ENCODE measurements around the gene PEPD.
"Not testable (repeated sequence)": the region's sequence is repeated elsewhere in the genome, so short reads cannot be mapped to it uniquely, and the experiment has no call there.

Gene PEPD

GRCh38 chr19:33521480-33522370 is at the start of gene PEPD:
TSS of gene PEPD (minus strand) at chr19:33521791. CDS start at chr19:33521760, 31 bp downstream.
- peak; percentile 99 for DNase-seq (ENCODE audit: low spot score)

DNA sequence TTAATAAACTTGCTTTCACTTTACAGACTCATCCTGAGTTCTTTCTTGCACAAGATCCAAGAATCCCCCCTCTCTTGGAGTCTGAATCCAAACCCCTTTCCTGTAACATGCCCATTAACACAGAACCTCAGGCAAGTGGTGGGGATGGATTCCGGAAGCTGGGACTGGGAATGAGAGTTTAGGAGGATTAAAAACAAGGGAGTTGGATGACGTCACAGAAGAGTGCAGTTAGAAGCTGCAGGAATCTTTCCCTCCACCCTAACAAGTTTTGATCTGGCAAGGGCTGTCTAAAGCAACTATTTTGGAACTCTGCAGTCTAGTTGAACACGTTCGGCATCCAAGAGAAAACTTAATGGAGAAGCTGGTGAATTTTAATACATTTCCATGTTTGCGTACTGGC is 48.2 kb upstream of the PEPD start:
- DNase-seq (ENCODE audit: low spot score) = no peak

- DNase-seq (ENCODE audit: low spot score) = no peak
Measured at GRCh38 chr19:33568706-33569105, 47.1 kb upstream of the PEPD start.

GRCh38 chr19:33564836-33565338 is 43.3 kb upstream of the PEPD start:
- no peak for DNase-seq (ENCODE audit: low spot score)

DNA sequence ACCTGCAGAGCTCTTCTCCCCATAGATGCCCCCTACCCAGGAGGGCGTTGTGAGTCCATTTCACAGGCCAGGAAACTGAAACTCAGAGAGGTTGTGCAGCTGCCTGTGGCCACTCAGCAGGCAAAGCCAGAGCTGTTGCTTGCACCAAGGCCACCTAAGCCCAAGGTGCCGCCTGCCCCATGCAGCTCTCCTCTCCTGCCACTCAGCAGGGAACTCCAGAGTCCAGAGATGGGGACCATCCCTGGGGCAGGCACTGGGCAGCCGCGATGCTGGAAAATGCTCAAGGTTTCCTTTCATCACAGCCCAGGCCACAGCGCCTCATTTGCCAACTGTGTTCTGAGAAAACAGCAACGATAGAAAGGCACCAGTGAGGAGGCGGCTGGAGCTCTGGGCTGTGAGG is 41.0 kb upstream of the PEPD start:
- no peak for DNase-seq (ENCODE audit: low spot score)

DNA sequence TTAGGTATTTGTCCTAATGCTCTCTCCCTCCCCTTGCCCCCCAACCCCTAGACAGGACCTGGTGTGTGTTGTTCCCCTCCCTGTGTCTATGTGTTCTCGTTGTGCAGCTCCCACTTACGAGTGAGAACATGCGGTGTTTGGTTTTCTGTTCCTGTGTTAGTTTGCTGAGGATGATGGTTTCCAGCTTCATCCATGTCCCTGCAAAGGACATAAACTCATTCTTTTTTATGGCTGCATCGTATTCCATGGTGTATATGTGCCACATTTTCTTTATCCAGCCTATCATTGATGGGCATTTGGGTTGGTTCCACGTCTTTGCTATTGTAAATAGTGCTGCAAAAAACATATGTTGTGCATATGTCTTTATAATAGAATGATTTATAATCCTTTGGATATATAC is 40.1 kb upstream of the PEPD start:
- not testable (repeated sequence) for DNase-seq (ENCODE audit: low spot score)

DNA sequence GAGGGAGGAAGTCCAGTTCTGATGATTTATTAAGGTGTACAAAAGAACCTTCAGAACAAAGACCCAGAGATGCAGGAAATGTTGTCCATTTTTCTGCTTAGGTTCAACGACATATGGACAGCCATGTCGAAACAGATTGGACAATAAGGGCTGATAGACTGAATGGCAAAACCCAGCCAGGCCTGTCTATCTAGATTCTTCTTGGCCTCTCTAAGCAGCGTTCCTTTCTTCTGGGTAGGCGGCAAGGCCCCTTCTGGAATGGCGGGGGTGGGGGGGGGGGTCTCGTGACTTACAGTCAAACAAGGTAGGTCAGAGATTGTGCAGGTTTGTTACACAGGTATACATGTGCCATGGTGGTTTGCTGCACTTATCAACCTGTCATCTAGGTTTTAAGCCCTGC is 39.7 kb upstream of the PEPD start:
- DNase-seq (ENCODE audit: low spot score) = no peak

DNA sequence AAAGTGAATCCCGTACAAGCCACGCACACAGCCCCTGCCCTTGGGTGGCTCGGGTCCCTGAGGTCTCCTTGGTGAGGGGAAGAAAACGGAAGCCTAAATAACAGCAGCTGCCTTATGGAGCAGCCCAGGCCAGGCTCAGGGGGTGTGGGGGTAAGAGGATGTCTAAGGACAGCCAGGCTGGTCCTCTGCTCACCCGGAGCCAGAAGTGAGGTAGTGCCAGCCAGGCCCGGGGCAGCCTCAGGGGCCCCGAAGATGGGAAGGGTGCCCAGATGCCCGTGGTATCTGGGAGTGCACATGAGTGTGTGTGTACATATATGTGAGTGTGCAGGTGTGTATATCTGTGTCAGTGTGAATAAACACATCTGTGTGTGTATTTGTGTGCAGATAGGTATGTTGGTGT is 38.4 kb upstream of the PEPD start:
- DNase-seq (ENCODE audit: low spot score) = no peak

DNA sequence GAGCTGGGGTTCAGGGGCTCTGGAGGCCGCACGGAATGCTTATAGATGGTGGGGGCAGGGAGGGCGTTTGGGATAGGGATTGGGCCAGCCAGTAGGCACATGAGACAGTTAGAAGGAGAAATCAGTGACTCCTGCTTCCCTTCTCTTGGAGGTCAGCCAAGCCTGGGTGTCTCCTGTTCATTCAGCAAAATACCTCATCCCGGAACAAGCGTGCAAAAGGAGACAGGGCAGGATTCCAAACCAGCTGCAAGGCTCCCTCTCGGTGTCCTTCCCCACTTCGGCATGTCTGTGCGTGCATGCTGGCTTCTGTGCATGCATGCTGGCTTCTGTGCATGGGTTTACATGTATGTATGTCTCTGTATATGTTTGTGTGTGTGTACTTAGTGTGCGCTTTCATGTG is 37.3 kb upstream of the PEPD start:
- DNase-seq (ENCODE audit: low spot score) = no peak

GRCh38 chr19:33558151-33558550 is 36.6 kb upstream of the PEPD start:
- no peak for DNase-seq (ENCODE audit: low spot score)

- DNase-seq (ENCODE audit: low spot score) = no peak
Measured at GRCh38 chr19:33557720-33558119, 36.1 kb upstream of the PEPD start.

DNA sequence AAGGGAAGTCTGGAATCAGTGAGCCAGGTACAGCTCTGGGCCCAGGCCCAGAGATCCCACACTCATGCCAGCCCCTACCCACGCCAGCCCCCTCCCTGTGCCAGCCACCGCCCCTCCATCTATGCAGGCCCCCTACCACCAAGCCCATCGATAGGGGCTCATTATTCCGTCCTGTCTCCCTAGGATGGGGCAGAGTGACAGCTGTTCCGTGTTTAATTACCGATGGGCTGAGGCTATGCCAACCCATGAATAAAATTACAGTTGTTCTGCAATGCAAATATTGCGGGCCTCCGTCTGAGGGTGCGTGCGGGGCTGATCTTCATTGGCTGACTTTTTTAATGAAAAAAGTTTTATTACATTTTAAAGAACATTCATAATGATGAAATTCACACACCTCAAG is 35.6 kb upstream of the PEPD start:
- DNase-seq (ENCODE audit: low spot score) = no peak

GRCh38 chr19:33556261-33556660 is 34.7 kb upstream of the PEPD start:
- DNase-seq (ENCODE audit: low spot score) = no peak

- DNase-seq (ENCODE audit: low spot score) = not testable (repeated sequence)
Measured at GRCh38 chr19:33555726-33556125, 34.1 kb upstream of the PEPD start.

- no peak for DNase-seq (ENCODE audit: low spot score)
Measured at GRCh38 chr19:33554821-33555220, 33.2 kb upstream of the PEPD start.

- DNase-seq (ENCODE audit: low spot score) = no peak
Measured at GRCh38 chr19:33554391-33554790, 32.8 kb upstream of the PEPD start.

GRCh38 chr19:33553530-33554310 is 32.1 kb upstream of the PEPD start:
- DNase-seq (ENCODE audit: low spot score) = no peak

- DNase-seq (ENCODE audit: low spot score) = no peak
Measured at GRCh38 chr19:33552928-33553279, 31.3 kb upstream of the PEPD start.

GRCh38 chr19:33552191-33552927 is 30.8 kb upstream of the PEPD start:
- no peak for DNase-seq (ENCODE audit: low spot score)

- DNase-seq (ENCODE audit: low spot score) = no peak
Measured at GRCh38 chr19:33551676-33552075, 30.1 kb upstream of the PEPD start.

- no peak for DNase-seq (ENCODE audit: low spot score)
Measured at GRCh38 chr19:33550768-33551167, 29.2 kb upstream of the PEPD start.

DNA sequence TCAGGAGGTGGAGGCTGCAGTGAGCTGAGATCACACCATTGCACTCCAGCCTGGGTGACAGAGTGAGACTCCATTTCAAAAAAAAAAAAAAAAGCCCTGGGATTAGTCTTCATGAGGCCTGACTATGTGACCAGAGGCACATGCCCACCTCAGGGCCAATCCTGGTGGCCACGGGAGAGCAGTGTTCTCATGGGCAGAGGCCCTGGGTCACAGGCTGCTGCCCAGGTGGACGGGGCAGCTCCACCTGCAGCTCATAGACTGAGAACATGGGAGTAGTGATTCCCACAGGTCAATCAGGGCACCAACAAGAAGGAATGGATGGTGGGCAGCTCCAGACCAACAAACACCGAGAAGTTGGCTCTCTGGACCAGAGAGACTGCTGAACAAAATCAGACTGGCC is 26.1 kb upstream of the PEPD start:
- DNase-seq (ENCODE audit: low spot score) = no peak
